ENCODE data around the gene PHB1. TPM values are rescaled to one million over a fixed set of nuclear protein-coding genes. Genes with fewer than 3 reads are reported as not detected.
A peak's percentile ranks its signal among the peaks of the same experiment; 100 is the strongest.

The PHB1 gene
- total and polyA plus RNA-seq, 2 of the 8 experiments (the other 6 are each of a cell fraction or from before 2014, with no cell fraction given), result 386 to 597 TPM

DNA sequence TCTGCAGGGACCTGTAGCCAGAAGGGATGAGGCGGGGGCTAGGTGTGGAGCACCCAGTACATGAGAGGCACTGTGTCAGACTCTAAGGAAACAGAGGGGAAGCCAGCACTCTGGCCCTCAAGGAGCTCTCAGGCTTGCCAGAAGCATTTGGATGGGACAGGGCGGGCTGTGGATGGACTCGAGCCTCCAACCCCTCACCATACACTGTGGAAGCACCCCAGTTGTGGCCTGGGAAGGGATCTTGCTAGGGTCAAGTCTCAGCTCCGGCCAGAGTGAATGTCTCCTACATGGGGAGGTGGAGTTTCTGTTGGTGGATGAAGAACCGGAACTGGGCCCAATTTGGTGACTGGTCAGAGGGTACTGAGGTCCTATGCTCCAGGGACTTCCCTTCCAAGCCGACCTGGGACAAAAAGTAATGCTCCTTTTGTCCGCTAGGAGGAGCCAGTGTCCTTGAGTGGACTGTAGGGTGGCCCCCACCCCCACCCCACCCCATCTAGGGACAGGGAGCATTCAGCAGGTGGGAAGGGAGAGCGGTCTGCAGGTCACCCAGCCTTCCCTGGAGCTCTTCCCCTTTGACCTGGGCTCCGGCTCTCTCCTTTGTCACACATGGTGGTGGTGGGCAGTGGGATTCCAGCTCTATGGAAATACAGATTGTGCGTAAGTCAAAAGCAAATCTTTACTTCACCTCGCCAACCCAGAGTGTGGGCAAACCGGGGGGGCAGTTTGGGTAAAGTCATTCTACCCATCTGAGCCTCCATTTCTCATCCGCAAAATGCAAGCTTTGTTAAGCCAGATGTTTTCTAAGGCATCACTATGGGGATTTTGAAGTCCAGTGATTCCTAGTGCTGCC, 20.4 kb upstream of the PHB1 start (continued):
- peak; percentile 12; the same call in 1 of the 2 replicates for TF ChIP-seq CHD2 (IDR thresholded peaks at IDR 0.05; ENCODE audit: low read length)
- TF ChIP-seq CEBPB (IDR thresholded peaks at IDR 0.05; ENCODE audit: low read depth, low read length), result no peak
- TF ChIP-seq EZH2 (IDR thresholded peaks at IDR 0.05; ENCODE audit: low read depth, low read length, severe bottlenecking), result no peak
- no peak for TF ChIP-seq RBBP5 (IDR thresholded peaks at IDR 0.05; ENCODE audit: borderline replicate concordance, low read depth, low read length)
